ENCODE measurements around the gene EMC9.
A peak's percentile ranks its signal among the peaks of the same experiment; 100 is the strongest.

The EMC9 gene

GRCh38 chr14:24147761-24148428 is 6.5 kb upstream of the EMC9 start:
- no peak for DNase-seq

- peak; percentile 99 for DNase-seq
Observed at GRCh38 chr14:24146978-24147760, 5.8 kb upstream of the EMC9 start, which contains the start of gene RNF31. RNF31 (plus strand) TSS chr14:24147498; CDS start chr14:24147699, 201 bp downstream.

DNA sequence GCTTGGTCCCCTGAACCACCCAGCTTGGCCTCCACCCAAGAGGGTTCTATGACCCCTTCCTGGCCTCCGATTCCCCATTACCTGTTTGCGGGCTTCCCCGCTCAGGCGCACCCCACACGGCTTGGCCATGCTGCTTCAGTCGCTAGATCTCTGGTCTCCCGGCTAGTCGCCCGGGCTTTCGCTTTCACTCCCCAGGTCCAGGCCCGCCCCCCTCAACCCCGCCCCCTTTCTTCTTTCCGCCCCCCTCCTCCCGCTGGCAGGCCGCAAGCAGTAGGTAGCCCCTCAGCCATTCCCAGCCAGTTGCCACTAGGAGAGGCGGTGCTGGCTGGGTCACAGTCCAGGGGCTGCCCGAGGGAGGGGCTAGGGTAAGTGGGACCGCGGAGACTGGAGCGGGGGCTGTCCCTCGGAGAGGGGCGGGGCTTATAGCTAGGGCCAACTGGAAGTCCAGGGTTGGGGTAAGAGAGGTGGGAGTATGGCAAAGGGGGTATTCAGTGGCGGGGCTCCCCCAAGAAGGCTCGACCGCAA is 5.1 kb upstream of the EMC9 start, which contains the start of gene PSME2:
Gene PSME2 (minus strand): TSS at position 158 of the 525 bp plus-strand sequence. CDS start 29 bp downstream, at position 129.
- peak; percentile 96 for DNase-seq

- DNase-seq: no peak
Observed at GRCh38 chr14:24145690-24146452, 4.5 kb upstream of the EMC9 start.

DNA sequence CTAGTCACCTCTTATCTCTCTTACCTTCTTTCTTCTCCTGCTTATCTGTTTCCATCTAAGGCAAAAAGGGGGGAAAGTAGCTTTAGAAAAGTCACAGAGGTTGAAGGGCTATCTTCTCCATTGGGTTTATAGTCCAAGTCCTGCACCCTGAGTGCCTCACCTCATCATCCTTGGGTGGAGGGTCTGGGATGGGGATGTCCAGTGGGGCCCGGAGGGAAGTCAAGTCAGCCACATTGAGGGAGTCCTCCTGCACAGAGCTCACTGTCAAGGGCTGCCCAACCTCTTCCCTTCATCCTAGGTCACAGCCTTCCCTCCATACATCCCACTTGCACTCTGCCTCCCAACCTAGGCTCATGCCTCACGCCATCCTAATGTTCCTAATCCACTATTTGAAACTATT is 3.8 kb upstream of the EMC9 start:
- DNase-seq: no peak

GRCh38 chr14:24144451-24144850 is 3.1 kb upstream of the EMC9 start:
- DNase-seq: no peak

DNA sequence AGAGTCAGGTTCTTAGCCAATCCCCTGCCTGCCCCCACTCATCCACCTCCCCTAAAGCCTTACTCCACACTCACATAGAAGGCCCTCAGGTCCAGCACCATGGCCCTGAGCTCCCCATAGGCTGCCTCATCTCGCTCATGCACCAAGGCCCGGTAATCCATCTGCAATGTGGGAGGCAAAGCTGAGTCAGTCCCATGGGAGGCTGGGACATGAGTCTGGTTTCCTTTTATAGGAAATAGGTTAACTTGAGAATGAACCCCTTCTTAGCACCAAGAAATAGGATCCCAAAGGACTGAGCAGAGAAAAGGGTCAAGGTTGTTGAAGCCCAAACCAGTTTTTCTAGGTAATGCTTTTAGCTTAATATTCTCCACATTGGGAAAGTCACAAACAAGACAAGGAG is 2.1 kb upstream of the EMC9 start:
- no peak for DNase-seq

- peak; percentile 33 for DNase-seq
Observed at GRCh38 chr14:24139272-24139934, 2.0 kb downstream of the EMC9 start.

GRCh38 chr14:24138396-24139271 is 2.8 kb downstream of the EMC9 start:
- no peak for DNase-seq

GRCh38 chr14:24137529-24138395 is 3.6 kb downstream of the EMC9 start:
- DNase-seq: no peak

GRCh38 chr14:24136684-24137528 is 4.5 kb downstream of the EMC9 start:
- no peak for DNase-seq

DNA sequence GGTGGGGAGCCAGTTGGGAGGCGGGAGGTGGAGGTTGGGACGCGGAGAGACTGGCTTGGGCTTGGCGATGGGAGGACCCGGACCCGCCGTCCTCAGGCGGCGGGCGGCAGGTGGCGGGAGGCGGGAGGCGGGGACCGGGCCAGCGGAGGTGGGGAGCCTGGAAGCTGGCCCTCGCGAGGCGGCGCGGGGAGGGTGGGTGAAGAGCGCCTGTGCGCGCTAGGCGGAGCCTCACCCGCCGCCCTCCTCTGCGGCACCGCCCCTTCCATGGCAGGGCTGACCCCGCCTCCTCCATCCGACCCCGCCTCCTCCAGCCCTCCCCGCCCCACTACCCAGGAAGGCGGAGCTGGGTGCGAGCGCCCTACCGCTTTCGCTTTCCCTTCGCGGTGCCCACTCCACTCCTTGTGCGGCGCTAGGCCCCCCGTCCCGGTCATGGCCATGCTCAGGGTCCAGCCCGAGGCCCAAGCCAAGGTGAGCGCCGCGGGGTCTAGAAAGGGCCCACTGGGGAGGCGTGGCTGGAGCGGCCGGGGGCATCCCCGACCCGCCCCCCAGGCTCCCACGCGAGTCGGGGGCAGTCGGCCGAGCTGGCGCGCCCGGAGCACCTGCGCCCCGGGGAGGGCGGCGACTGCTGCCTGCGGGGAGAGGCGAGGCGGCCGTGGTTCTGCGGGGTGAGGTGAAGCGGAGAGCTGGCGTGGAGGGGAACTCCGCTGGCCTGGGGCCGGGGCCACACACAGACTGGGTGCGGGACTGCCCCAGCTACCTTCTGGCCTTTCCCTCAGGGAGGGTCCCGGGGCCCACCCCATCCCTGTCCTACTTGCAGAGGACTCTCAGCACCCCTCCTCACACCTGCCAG is 5.3 kb downstream of the EMC9 start, which contains the start of gene PSME1:
Gene PSME1 (plus strand): TSS at position 361 of the 850 bp plus-strand sequence. CDS start 69 bp downstream, at position 430.
- DNase-seq: peak; percentile 95

- DNase-seq: no peak
Observed at GRCh38 chr14:24135584-24135833, 5.9 kb downstream of the EMC9 start.

DNA sequence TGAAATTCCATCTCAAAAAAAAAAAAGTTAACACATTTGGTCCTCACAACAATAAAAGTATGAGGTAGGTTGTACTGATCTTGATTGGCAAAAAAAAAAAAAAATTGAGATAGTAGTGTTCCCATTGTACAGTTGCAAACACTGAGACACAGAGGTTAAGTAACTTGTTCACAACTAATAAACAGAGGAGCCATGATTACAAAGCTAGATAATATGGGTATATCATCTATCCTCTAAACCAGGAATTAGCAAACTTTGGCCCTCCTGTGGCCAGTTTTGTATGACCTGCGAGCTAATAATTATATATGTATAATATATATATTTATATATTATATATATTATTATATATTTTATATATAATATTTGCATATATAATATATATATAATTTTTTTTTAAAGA is 7.7 kb downstream of the EMC9 start:
- DNase-seq: no peak

- no peak for DNase-seq
Observed at GRCh38 chr14:24132976-24133375, 8.4 kb downstream of the EMC9 start.

DNA sequence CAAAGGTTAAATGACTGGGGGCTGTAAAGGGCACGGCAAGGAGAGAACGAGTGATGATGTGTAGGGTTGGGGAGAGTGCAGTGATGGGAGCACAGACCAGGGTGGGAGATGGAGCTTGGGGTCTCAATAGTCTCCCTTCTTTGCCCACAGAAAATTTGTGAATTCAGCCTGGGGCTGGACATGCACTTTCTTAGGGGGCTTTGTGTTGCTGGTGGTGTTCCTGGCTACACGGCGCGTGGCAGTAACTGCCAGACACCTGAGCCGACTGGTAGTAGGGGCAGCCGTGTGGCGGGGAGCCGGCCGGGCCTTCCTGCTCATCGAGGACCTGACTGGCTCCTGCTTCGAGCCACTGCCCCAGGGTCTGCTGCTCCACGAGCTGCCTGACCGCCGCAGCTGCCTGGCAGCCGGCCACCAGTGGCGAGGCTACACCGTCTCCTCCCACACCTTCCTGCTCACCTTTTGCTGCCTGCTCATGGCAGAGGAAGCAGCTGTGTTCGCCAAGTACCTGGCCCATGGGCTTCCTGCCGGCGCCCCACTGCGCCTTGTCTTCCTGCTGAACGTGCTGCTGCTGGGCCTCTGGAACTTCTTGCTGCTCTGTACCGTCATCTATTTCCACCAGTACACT is 9.2 kb downstream of the EMC9 start:
- no peak for DNase-seq

GRCh38 chr14:24131549-24131966 is 9.8 kb downstream of the EMC9 start:
- no peak for DNase-seq
